ENCODE results near the gene OBSCN.

GRCh38 chr1:228321435-228321834 is 113.6 kb downstream of the OBSCN start:
- TF ChIP-seq TAF1 (IDR thresholded peaks at IDR 0.05; ENCODE audit: borderline replicate concordance, insufficient read depth, low read length): no peak
- TF ChIP-seq POLR2AphosphoS5 (IDR thresholded peaks at IDR 0.05; ENCODE audit: low read depth, low read length): no peak
- no peak for TF ChIP-seq FOXP2 (optimal IDR thresholded peaks at IDR 0.05; ENCODE audit: borderline replicate concordance, extremely low read depth, extremely low read length, insufficient read depth)
- no peak for TF ChIP-seq SIN3A (IDR thresholded peaks at IDR 0.05; ENCODE audit: borderline replicate concordance, insufficient read depth, low read length)
- TF ChIP-seq, protein P1, sequence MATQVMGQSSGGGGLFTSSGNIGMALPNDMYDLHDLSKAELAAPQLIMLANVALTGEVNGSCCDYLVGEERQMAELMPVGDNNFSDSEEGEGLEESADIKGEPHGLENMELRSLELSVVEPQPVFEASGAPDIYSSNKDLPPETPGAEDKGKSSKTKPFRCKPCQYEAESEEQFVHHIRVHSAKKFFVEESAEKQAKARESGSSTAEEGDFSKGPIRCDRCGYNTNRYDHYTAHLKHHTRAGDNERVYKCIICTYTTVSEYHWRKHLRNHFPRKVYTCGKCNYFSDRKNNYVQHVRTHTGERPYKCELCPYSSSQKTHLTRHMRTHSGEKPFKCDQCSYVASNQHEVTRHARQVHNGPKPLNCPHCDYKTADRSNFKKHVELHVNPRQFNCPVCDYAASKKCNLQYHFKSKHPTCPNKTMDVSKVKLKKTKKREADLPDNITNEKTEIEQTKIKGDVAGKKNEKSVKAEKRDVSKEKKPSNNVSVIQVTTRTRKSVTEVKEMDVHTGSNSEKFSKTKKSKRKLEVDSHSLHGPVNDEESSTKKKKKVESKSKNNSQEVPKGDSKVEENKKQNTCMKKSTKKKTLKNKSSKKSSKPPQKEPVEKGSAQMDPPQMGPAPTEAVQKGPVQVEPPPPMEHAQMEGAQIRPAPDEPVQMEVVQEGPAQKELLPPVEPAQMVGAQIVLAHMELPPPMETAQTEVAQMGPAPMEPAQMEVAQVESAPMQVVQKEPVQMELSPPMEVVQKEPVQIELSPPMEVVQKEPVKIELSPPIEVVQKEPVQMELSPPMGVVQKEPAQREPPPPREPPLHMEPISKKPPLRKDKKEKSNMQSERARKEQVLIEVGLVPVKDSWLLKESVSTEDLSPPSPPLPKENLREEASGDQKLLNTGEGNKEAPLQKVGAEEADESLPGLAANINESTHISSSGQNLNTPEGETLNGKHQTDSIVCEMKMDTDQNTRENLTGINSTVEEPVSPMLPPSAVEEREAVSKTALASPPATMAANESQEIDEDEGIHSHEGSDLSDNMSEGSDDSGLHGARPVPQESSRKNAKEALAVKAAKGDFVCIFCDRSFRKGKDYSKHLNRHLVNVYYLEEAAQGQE (IDR thresholded peaks at IDR 0.05; ENCODE audit: insufficient read depth in 1 of 2, low read depth in 2 of 2, low read length in 2 of 2): no peak
